ENCODE measurements around the gene EZH2. TPM values are rescaled to one million over a fixed set of nuclear protein-coding genes. Genes with fewer than 3 reads are reported as not detected.

EZH2 gene
- total RNA-seq, 1 experiment from 2014 or later = 30.5 TPM

DNA sequence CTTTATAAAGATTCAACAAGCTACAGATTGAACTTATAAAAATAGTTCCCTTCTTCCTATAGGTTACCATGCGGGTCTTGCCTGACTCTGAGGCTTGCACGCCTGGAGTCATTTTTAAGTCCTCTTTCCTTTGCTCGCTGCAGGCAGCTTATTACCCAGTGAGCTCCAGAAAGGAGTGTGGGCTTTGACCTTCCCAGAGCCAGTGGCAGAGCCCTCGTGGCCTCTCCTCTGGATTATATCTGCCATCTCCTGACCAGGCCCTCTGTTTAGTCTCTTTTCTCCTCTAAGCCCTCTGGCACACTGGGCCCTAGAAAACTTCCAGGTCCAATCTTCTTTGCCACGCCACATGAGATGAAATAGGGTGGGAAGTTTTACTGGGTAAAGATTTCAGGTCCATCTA is 39.9 kb upstream of the EZH2 start:
- Histone ChIP-seq H3K4me3 (ENCODE audit: low read length) (no peak overlapping the region), H3K36me3 (ENCODE audit: low read depth, low read length) (no peaks in the 10 kb centered on the region), H4K20me1 (ENCODE audit: low read length) (no peaks in the 10 kb centered on the region), H3K9ac (ENCODE audit: low read length) (no peak overlapping the region), H3K4me2 (ENCODE audit: low read length) (no peak overlapping the region), H3K9me2 (replicated peaks; ENCODE audit: low read length) (no peaks in the 10 kb centered on the region), H2AFZ (ENCODE audit: low read length) (no peak overlapping the region), H3F3A (ENCODE audit: low read length, unreplicated experiment) (no peaks in the 10 kb centered on the region), H3K9me3 (ENCODE audit: low read length) (no peaks in the 10 kb centered on the region), H3K79me2 (ENCODE audit: low read length) (no peaks in the 10 kb centered on the region), H3K27me3 (ENCODE audit: low read length) (no peaks in the 10 kb centered on the region), H3K27ac (ENCODE audit: low read length) (no peak overlapping the region), H3K4me1 (ENCODE audit: insufficient read depth, low read length) (no peaks in the 10 kb centered on the region)
- ChIA-PET CTCF (no interaction called here), POLR2A (ENCODE audit: unreplicated experiment) (no interaction called here)
- DNase-seq (no peak), ATAC-seq (no peak)
- TF ChIP-seq EZH2 (IDR thresholded peaks at IDR 0.05; ENCODE audit: low read length, unreplicated experiment) (no peak), EZH2phosphoT487 (IDR thresholded peaks at IDR 0.05; ENCODE audit: borderline replicate concordance, low read length) (no peak)
- TF ChIP-seq, protein P1, sequence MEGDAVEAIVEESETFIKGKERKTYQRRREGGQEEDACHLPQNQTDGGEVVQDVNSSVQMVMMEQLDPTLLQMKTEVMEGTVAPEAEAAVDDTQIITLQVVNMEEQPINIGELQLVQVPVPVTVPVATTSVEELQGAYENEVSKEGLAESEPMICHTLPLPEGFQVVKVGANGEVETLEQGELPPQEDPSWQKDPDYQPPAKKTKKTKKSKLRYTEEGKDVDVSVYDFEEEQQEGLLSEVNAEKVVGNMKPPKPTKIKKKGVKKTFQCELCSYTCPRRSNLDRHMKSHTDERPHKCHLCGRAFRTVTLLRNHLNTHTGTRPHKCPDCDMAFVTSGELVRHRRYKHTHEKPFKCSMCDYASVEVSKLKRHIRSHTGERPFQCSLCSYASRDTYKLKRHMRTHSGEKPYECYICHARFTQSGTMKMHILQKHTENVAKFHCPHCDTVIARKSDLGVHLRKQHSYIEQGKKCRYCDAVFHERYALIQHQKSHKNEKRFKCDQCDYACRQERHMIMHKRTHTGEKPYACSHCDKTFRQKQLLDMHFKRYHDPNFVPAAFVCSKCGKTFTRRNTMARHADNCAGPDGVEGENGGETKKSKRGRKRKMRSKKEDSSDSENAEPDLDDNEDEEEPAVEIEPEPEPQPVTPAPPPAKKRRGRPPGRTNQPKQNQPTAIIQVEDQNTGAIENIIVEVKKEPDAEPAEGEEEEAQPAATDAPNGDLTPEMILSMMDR (conservative IDR thresholded peaks at IDR 0.05; ENCODE audit: low read depth, low read length) = no peak
- no TSS peak for BruUV-seq (replicated peaks)
- intact Hi-C loops (cut with micrococcal nuclease) = no loop called here

DNA sequence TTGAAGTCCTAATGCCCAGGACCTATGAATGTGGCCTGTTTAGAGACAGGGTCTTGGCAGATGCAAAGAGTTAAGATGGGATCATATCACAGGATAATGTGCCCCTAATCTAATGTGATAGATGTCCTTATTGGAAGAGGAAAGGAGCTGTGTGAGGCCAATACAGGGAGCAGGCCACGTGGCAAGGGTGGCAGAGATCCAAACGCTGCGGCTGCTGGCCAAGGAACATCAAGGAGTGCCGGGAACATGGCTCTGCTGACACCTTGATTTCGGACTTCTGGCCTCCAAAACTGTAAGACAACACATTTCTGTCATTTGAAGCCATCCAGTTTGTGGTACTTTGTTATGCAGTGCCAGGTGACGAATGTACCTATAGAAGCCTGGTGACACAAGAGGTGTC is 37.7 kb upstream of the EZH2 start:
- Histone ChIP-seq H3K4me3 (ENCODE audit: low read length) (no peak overlapping the region), H3K9me2 (replicated peaks; ENCODE audit: low read length) (no peaks in the 10 kb centered on the region), H3K9ac (ENCODE audit: low read length) (no peak overlapping the region), H3K9me3 (ENCODE audit: low read length) (no peaks in the 10 kb centered on the region), H2AFZ (ENCODE audit: low read length) (no peak overlapping the region), H3K4me2 (ENCODE audit: low read length) (no peak overlapping the region), H4K20me1 (ENCODE audit: low read length) (no peaks in the 10 kb centered on the region), H3K4me1 (ENCODE audit: insufficient read depth, low read length) (no peaks in the 10 kb centered on the region), H3K27me3 (ENCODE audit: low read length) (no peaks in the 10 kb centered on the region), H3K79me2 (ENCODE audit: low read length) (no peaks in the 10 kb centered on the region), H3K27ac (ENCODE audit: low read length) (no peak overlapping the region), H3K36me3 (ENCODE audit: low read depth, low read length) (no peaks in the 10 kb centered on the region), H3F3A (ENCODE audit: low read length, unreplicated experiment) (no peaks in the 10 kb centered on the region)
- TF ChIP-seq EZH2 (IDR thresholded peaks at IDR 0.05; ENCODE audit: low read length, unreplicated experiment) (no peak), EZH2phosphoT487 (IDR thresholded peaks at IDR 0.05; ENCODE audit: borderline replicate concordance, low read length) (no peak)
- TF ChIP-seq, protein P1 (conservative IDR thresholded peaks at IDR 0.05; ENCODE audit: low read depth, low read length) = no peak
- ATAC-seq (no peak), DNase-seq (no peak)
- POLR2A ChIA-PET (ENCODE audit: unreplicated experiment) = no interaction called here
- BruUV-seq (replicated peaks) = no TSS peak
- intact Hi-C loops (cut with micrococcal nuclease) = no loop called here
- CTCF ChIA-PET = no interaction called here

DNA sequence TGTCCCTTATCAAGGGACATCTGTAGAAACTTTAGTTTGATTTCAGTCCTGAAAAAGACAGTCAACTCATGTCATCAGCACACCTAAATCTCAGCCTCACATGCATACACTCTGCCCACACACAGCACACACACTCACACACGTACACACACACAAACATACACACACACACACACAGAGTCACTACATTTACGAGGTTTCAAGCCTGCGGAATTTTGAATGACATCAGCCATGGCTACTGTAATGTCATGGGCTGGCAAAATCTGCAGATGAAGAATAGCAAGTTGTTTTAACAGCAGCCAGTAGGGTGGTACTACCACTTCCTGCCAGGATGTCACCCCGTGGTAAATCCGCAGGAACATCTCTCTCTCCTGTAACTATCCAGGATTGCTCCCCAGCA is 37.1 kb upstream of the EZH2 start:
- no TSS peak for BruUV-seq (replicated peaks)
- CTCF ChIA-PET = interaction anchor here (0.6 kb wide), 1 partner anchor 42 kb away, joined by 3 read pairs; no protein-coding TSS in a partner anchor

More for the DNA sequence above, 37.1 kb upstream of the EZH2 start:
- Histone ChIP-seq H3K36me3 (ENCODE audit: low read depth, low read length) (no peaks in the 10 kb centered on the region), H3K4me3 (ENCODE audit: low read length) (no peak overlapping the region), H3F3A (ENCODE audit: low read length, unreplicated experiment) (no peaks in the 10 kb centered on the region), H3K27ac (ENCODE audit: low read length) (no peak overlapping the region), H3K27me3 (ENCODE audit: low read length) (no peaks in the 10 kb centered on the region), H2AFZ (ENCODE audit: low read length) (no peak overlapping the region), H3K9ac (ENCODE audit: low read length) (no peak overlapping the region), H3K9me3 (ENCODE audit: low read length) (no peaks in the 10 kb centered on the region), H3K9me2 (replicated peaks; ENCODE audit: low read length) (no peaks in the 10 kb centered on the region), H3K79me2 (ENCODE audit: low read length) (no peaks in the 10 kb centered on the region), H4K20me1 (ENCODE audit: low read length) (no peaks in the 10 kb centered on the region), H3K4me2 (ENCODE audit: low read length) (no peak overlapping the region), H3K4me1 (ENCODE audit: insufficient read depth, low read length) (no peaks in the 10 kb centered on the region)
- POLR2A ChIA-PET (ENCODE audit: unreplicated experiment) = no interaction called here
- intact Hi-C loops (cut with micrococcal nuclease) = no loop called here
- TF ChIP-seq EZH2phosphoT487 (IDR thresholded peaks at IDR 0.05; ENCODE audit: borderline replicate concordance, low read length) (no peak), EZH2 (IDR thresholded peaks at IDR 0.05; ENCODE audit: low read length, unreplicated experiment) (no peak)
- TF ChIP-seq, protein P1 (conservative IDR thresholded peaks at IDR 0.05; ENCODE audit: low read depth, low read length) = no peak
- ATAC-seq (peak; percentile 15; the same call in 1 of the 2 replicates), DNase-seq (no peak)

Measured in PC-3 (cell line).